HS-27A (cell line): ENCODE results near the gene ANKRD55.
A peak's percentile ranks its signal among the peaks of the same experiment; 100 is the strongest.
"Not testable (repeated sequence)": the region's sequence is repeated elsewhere in the genome, so short reads cannot be mapped to it uniquely, and the experiment has no call there.

ENCODE experiments used
- DNase-seq: peaks from one replicate; pipeline ENCODE4 v3.0.0-alpha.2; 2012; ENCODE audit warnings: low read depth, missing footprints

Gene ANKRD55

GRCh38 chr5:56233230-56233629 is at the start of gene ANKRD55:
ANKRD55 (minus strand) TSS chr5:56233330; CDS start chr5:56232913, 417 bp downstream.
- DNase-seq: no peak

GRCh38 chr5:56282216-56282615 is 49.1 kb upstream of the ANKRD55 start:
- no peak for DNase-seq

- no peak for DNase-seq
Measured at GRCh38 chr5:56281489-56282165, 48.5 kb upstream of the ANKRD55 start.

- DNase-seq: peak; percentile 85
Measured at GRCh38 chr5:56279979-56280378, 46.8 kb upstream of the ANKRD55 start.

- no peak for DNase-seq
Measured at GRCh38 chr5:56279291-56279690, 46.2 kb upstream of the ANKRD55 start.

GRCh38 chr5:56278335-56278753 is 45.2 kb upstream of the ANKRD55 start:
- peak; percentile 81 for DNase-seq

GRCh38 chr5:56277573-56277972 is 44.4 kb upstream of the ANKRD55 start:
- DNase-seq: no peak

- no peak for DNase-seq
Measured at GRCh38 chr5:56273376-56273955, 40.3 kb upstream of the ANKRD55 start.

GRCh38 chr5:56272765-56273164 is 39.6 kb upstream of the ANKRD55 start:
- no peak for DNase-seq

- DNase-seq: no peak
Measured at GRCh38 chr5:56270568-56271392, 37.6 kb upstream of the ANKRD55 start.

GRCh38 chr5:56270058-56270457 is 36.9 kb upstream of the ANKRD55 start:
- DNase-seq: no peak

GRCh38 chr5:56269216-56269927 is 36.2 kb upstream of the ANKRD55 start:
- no peak for DNase-seq

- DNase-seq: not testable (repeated sequence)
Measured at GRCh38 chr5:56268707-56269106, 35.6 kb upstream of the ANKRD55 start.

GRCh38 chr5:56267856-56268255 is 34.7 kb upstream of the ANKRD55 start:
- no peak for DNase-seq

- DNase-seq: no peak
Measured at GRCh38 chr5:56264417-56265025, 31.4 kb upstream of the ANKRD55 start.

- no peak for DNase-seq
Measured at GRCh38 chr5:56262279-56262678, 29.1 kb upstream of the ANKRD55 start.

GRCh38 chr5:56259002-56259511 is 25.9 kb upstream of the ANKRD55 start:
- peak; percentile 50 for DNase-seq

- DNase-seq: not testable (repeated sequence)
Measured at GRCh38 chr5:56257763-56258529, 24.8 kb upstream of the ANKRD55 start.

GRCh38 chr5:56257010-56257409 is 23.9 kb upstream of the ANKRD55 start:
- DNase-seq: no peak

- DNase-seq: no peak
Measured at GRCh38 chr5:56255502-56255901, 22.4 kb upstream of the ANKRD55 start.

- no peak for DNase-seq
Measured at GRCh38 chr5:56253924-56254323, 20.8 kb upstream of the ANKRD55 start.
